CD1c-positive myeloid dendritic cell (primary cell): ENCODE measurements around the gene GPRIN1.
"Not testable (repeated sequence)": the region's sequence is repeated elsewhere in the genome, so short reads cannot be mapped to it uniquely, and the experiment has no call there.

Source experiments
- DNase-seq: peaks from one replicate; pipeline ENCODE4 v3.0.0-alpha.2; 2016; ENCODE audit errors: extremely low spot score

The GPRIN1 gene

DNA sequence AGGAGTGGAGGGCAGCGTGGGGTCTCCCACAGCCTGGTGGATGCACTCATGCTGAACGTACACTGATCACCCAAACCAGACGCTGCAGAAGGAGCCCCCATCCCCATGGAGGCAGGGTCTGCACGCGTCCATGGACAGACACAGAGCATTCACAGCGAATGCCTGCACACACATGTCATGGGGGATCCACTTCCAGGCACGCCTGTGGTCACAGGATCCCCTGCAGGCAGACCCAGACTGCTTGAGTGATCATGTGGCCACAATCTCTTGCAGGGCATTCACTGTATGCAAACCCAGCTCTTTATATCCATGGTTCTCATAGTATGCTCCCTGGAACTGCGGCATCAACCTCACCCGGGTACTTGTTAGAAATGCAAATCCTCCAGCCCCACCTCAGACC, 15.0 kb upstream of the GPRIN1 start:
- no peak for DNase-seq

- DNase-seq: no peak
These were observed 14.2 kb upstream of the GPRIN1 start for GRCh38 chr5:176624142-176624541.

DNA sequence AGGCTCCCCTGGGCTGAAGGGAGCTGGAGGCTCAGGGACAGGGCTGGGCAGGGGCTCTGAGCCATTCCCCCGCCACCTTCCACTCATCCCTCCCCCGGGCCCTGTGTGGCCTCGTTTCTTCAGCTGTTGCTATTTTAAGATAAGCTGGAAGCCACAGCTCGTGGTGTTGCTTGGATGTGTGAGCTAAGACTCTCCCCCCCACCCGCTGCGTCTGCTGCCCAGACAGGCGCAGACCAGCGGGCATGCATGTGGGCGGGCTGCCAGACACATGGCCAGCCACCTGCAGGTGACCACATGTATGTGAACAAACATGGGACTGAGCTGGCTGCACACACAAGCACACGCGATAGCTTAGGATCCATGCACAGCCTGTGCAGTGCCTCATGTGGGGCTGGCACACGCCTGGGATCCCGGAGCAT, 11.7 kb upstream of the GPRIN1 start:
- DNase-seq: no peak

- peak; percentile 39 for DNase-seq
These were observed 10.5 kb upstream of the GPRIN1 start for GRCh38 chr5:176620333-176620981.

- DNase-seq: no peak
These were observed 9.8 kb upstream of the GPRIN1 start for GRCh38 chr5:176619569-176620332.

- peak; percentile 56 for DNase-seq
These were observed 9.2 kb upstream of the GPRIN1 start for GRCh38 chr5:176619203-176619568.

- DNase-seq: no peak
These were observed 8.8 kb upstream of the GPRIN1 start for GRCh38 chr5:176618783-176619182.

DNA sequence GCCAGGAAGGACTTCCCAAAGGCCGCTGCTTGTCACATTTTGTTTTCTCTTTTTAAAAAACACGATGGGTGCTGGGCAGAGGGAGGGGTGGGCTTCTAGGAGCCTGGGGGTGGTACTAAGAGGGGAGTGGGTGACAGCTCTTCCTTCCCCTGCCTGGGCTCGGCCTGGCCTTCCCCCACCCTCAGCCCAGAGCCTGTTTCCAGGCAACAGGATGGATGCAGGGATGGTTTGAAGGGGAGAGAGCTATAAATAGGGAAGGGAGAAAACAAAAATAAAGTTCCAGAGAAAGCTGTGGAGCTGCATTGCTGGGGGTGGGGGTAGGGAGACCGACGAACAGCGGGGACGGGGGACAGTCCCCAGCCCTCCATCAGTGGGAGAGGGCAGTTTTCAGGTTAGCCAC, 6.6 kb upstream of the GPRIN1 start:
- no peak for DNase-seq

DNA sequence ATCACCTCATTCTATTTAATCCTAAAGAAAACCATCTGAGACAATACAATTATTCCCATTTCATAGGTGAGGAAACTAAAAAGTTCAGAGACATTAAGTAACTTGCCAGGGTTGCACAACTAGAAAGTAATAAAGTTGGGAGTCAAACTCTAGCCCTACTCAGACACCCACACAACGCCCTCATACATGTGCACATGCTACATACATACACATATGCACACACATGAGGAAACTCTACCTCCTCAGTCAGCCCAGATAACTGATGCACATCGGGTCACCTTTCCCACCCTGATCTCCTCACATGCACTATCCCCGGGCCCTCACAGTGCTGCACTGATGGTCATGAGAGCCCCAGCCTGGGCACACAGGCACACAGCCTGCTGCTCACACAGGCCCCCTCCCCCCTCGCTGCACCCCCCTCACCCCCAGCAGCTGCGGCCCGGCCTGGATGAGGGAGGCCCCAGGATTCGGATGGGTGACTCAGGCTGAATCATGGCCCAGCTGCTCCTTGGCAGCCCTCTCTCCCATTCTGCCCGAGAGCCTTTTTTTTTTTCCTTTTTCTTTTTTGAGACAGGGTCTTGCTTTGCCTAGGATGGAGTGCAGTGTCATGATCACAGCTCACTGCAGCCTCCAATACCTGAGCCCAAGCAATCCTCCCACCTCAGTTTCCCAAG, 5.0 kb upstream of the GPRIN1 start:
- DNase-seq: no peak

- DNase-seq: no peak
These were observed 2.9 kb upstream of the GPRIN1 start for GRCh38 chr5:176612855-176613254.

DNA sequence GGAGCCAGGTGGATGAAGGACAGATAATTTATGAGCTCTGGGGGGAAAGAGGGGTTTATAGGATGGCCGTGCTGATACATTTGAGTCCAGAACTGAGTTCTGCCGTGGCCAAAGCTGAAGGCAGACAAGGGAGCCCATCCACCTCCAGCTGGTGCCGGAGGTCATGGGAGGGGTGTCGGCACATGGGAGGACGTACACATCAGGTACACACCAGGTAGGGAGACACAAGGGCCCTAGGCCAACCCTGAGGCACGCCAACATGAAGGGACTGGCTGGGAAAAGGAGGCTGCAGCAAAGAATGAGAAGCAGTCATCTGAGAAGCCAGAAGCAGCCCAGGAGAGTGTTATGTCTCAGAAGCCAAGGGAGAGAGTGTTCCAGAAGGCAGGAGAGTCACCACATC, 2.1 kb upstream of the GPRIN1 start:
- no peak for DNase-seq

DNA sequence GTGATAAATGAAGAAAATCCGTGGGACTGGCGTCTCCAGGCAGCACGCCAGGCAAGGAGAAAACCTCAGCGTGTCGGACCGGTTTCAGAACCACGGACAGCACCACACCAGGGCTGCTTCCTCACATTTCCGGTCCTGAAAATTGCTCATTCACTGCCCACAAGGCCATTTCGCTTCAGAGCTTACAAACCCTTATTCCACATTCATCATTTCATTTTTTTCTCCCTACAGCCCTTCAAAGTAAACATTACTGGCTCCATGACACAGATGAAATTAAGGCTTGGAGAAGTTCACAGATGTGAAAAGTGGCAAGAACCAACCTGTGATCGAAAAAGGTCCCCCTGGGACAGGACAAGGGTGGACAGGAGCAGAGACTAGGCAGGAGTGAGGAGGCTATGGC, 1.5 kb upstream of the GPRIN1 start:
- peak; percentile 73 for DNase-seq

- DNase-seq: no peak
These were observed 448 bp upstream of the GPRIN1 start for GRCh38 chr5:176610435-176610773.

GRCh38 chr5:176608937-176609723, 826 bp downstream of the GPRIN1 start:
- DNase-seq: no peak

DNA sequence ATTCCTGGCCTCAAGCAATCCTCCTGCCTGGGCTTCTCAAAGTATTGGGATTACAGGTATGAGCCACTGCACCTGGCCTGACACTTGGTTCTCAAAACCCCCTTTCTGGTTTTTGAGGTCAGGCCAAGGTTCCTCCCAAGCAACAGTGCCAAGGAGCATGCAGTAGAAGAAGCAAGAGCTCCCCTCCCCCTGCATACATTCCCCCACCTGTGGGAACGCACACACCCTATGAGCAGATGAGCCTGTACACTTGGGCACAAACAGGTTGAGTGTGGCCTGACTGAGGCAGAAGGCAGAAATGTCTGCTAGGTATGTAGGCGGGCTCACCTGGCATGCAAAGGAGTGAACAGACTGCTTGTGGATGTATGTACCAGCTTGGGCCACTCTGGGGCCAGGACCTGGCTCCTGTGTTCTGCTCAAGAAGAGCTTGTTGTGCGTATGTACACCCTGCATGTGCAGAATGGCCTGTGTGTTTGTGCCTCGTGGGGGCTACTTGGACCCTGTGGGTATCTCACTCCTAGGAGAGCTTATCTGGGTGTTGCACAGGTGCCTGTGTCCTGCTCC, 1.7 kb downstream of the GPRIN1 start:
- DNase-seq: no peak

GRCh38 chr5:176606875-176607274, 3.1 kb downstream of the GPRIN1 start:
- no peak for DNase-seq

DNA sequence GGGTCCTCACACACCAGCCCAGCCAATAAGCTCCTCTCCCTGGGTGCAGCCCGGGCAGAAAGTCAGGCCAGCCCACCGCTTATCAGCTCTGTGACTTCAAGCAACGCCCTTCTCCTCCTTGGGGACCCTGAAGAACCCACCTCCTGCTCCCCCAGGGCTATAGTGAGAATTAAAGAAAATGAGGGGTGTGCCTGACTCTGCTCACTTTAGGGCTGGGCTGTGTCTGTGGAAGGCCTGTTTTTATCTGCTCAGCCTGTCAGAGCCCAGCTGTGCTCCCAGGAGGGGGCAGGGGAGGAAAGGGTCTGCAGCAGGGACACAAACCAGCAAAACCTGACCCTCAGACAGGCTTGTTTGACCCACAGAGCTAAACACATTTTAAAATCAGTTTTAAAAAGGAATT, 3.9 kb downstream of the GPRIN1 start:
- DNase-seq: no peak

- DNase-seq: no peak
These were observed 6.9 kb downstream of the GPRIN1 start for GRCh38 chr5:176603091-176603490.

GRCh38 chr5:176601901-176602482, 8.0 kb downstream of the GPRIN1 start:
- no peak for DNase-seq

DNA sequence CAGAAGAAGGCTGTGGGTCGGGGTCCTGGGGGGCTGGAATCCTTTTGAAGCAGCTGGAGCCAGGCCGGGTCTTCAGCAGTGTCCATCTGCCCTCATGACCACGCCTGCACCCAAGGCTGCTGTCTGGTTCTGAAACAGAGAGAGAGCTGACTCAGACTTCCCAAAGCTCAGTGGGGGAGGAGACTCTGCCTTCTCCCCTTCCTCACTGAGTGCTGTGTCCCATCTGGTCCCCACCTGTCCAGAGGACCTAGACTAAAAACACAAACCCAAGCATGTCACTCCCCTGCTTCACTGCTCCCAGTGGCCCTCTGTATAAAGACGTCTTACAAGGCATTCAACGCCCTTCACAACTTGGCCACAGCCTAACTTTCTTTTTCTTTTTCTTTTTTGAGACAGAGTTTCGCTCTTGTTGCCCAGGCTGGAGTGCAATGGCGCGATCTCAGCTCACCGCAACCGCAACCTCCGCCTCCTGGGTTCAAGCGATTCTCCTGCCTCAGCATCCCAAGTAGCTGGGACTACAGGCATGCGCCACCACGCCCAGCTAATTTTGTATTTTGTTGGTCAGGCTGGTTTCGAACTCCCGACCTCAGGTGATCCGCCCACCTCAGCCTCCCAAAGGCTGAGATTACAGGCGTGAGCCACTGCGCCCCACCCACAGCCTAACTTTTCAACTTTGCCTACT, 10.1 kb downstream of the GPRIN1 start:
- not testable (repeated sequence) for DNase-seq
